Measurements from ENCODE around the gene KCNC1.

The KCNC1 gene

GRCh38 chr11:17780668-17781067 lies 46.1 kb downstream of the KCNC1 start:
- POLR2A ChIA-PET, result no interaction called here
- CTCF ChIA-PET, result interaction anchor here (1.2 kb wide), 2 partner anchors 21 to 56 kb away, joined by 3 to 4 read pairs; no protein-coding TSS in a partner anchor
- TF ChIP-seq CTCF (IDR thresholded peaks at IDR 0.05; ENCODE audit: control extremely low read depth, extremely low read depth, low read depth, missing control alignments), result no peak
- no peak for DNase-seq (ENCODE audit: extremely low spot score)

GRCh38 chr11:17781221-17781620 lies 46.6 kb downstream of the KCNC1 start:
- CTCF ChIA-PET, result no interaction called here
- POLR2A ChIA-PET, result no interaction called here
- DNase-seq (ENCODE audit: extremely low spot score), result no peak
- no peak for TF ChIP-seq CTCF (IDR thresholded peaks at IDR 0.05; ENCODE audit: control extremely low read depth, extremely low read depth, low read depth, missing control alignments)

- POLR2A ChIA-PET, result no interaction called here
- no peak for DNase-seq (ENCODE audit: extremely low spot score)
- TF ChIP-seq CTCF (IDR thresholded peaks at IDR 0.05; ENCODE audit: control extremely low read depth, extremely low read depth, low read depth, missing control alignments), result no peak
- CTCF ChIA-PET, result no interaction called here
Measured at GRCh38 chr11:17781626-17782025, 47.0 kb downstream of the KCNC1 start.

GRCh38 chr11:17782145-17782544 lies 47.6 kb downstream of the KCNC1 start:
- no peak for TF ChIP-seq CTCF (IDR thresholded peaks at IDR 0.05; ENCODE audit: control extremely low read depth, extremely low read depth, low read depth, missing control alignments)
- ChIA-PET POLR2A (no interaction called here), CTCF (interaction anchor here (1.0 kb wide), 2 partner anchors 12 to 196 kb away, joined by 3 read pairs; no protein-coding TSS in a partner anchor)
- no peak for DNase-seq (ENCODE audit: extremely low spot score)

- ChIA-PET CTCF (interaction anchor here (0.7 to 1.0 kb wide), 3 partner anchors 12 to 196 kb away, joined by 3 to 4 read pairs (median 3); no protein-coding TSS in a partner anchor), POLR2A (no interaction called here)
- DNase-seq (ENCODE audit: extremely low spot score), result no peak
- no peak for TF ChIP-seq CTCF (IDR thresholded peaks at IDR 0.05; ENCODE audit: control extremely low read depth, extremely low read depth, low read depth, missing control alignments)
Measured at GRCh38 chr11:17782603-17783337, 48.2 kb downstream of the KCNC1 start.

- CTCF ChIA-PET, result no interaction called here
- POLR2A ChIA-PET, result no interaction called here
- TF ChIP-seq CTCF (IDR thresholded peaks at IDR 0.05; ENCODE audit: control extremely low read depth, extremely low read depth, low read depth, missing control alignments), result no peak
- DNase-seq (ENCODE audit: extremely low spot score), result no peak
Measured at GRCh38 chr11:17783878-17784277, 49.3 kb downstream of the KCNC1 start.
